Loucy (cell line): ENCODE data around the gene SIGLEC12.
"Not testable (repeated sequence)": the region's sequence is repeated elsewhere in the genome, so short reads cannot be mapped to it uniquely, and the experiment has no call there.

ENCODE experiments used
- CTCF ChIP-seq: fragments of 200-600 bp; sonication (generic); conservative IDR thresholded peaks from 2 replicates; pipeline ENCODE4 v1.5.1; 2014; ENCODE audit warnings: mild to moderate bottlenecking, antibody characterized with exemption, low read length
- EZH2phosphoT487 ChIP-seq: fragments of 200-600 bp; IDR thresholded peaks from 2 replicates; pipeline ENCODE4 v1.6.1; 2018; ENCODE audit warnings: antibody characterized with exemption, mild to moderate bottlenecking, moderate library complexity, borderline replicate concordance

DNA sequence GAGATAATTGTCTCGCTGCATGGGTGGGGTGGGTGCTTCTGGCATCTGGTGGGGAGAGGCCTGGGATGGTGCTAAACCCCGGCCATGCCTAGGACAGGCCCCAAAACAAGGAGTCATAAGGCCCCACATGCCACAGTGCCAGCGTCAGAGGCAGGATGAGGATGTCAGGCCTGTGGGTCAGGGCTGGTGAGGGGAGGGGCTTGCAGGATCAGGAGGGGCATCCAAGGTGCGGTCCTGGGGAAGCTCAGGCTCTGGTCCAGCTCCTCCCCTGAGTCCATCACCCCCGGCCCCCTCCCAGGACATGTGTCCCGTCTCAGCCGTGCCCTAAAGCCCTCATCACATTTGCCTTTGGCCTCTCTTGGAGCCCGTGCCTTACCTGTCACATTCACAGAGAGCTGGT lies 669 bp downstream of the SIGLEC12 start:
- not testable (repeated sequence) for TF ChIP-seq CTCF, EZH2phosphoT487
